ENCODE measurements around the gene JMJD1C.

Gene JMJD1C

DNA sequence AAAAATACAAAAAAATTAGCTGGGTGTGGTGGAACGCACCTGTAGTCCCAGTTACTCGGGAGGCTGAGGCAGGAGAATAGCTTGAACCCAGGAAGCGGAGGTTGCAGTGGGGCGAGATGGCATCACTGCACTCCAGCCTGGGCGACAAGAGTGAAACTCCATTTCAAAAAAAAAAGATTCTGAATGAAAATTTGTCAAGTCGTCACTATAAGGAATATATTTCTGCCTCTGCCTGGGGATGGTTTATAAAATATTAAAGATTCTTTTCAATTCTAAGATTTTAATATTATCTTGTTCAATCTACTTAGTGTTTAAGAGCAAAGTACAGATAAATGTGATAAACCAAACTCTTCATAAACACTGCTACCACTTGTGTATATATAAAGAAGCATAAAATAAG lies 185.4 kb downstream of the JMJD1C start:
- Histone ChIP-seq H3K27me3 (ENCODE audit: control insufficient read depth, insufficient read depth, low read length) (no peaks in the 10 kb centered on the region), H3K27ac (ENCODE audit: low read length) (no peak overlapping the region), H3K4me3 (ENCODE audit: low read length) (no peak overlapping the region), H3K9me3 (ENCODE audit: control insufficient read depth, insufficient read depth, low read length) (no peaks in the 10 kb centered on the region), H3K4me1 (ENCODE audit: control insufficient read depth, insufficient read depth, low read length) (no peaks in the 10 kb centered on the region; the same call in 1 of the 2 replicates), H3K36me3 (ENCODE audit: control insufficient read depth, insufficient read depth, low read length) (no peaks in the 10 kb centered on the region)
- WGBS (ENCODE audit: insufficient coverage, insufficient read length): no CpG with 5 or more reads among the region's 6 CpGs
- no peak for DNase-seq (ENCODE audit: low read depth, low spot score)

DNA sequence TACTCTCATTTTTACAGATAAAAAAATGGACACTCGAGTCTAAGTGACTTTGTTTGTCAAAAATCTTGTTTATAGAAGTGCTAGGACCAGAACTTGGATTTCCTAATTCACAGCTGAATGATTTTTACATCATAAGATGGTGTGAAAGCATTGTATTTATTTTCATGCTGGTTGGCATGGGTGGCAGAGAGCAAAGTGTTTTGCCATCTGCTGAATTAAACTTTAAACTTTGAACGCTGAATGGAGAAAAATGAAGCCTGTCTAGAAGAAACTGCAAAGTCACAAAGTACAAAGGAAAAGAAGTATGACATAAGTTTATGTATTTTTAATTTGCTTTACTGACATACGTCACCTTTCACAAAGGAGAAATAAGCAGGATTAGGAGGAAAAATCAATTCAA lies 190.7 kb downstream of the JMJD1C start:
- no CpG with 5 or more reads among the region's 3 CpGs for WGBS (ENCODE audit: insufficient coverage, insufficient read length)
- Histone ChIP-seq H3K36me3 (ENCODE audit: control insufficient read depth, insufficient read depth, low read length) (no peaks in the 10 kb centered on the region), H3K9me3 (ENCODE audit: control insufficient read depth, insufficient read depth, low read length) (no peaks in the 10 kb centered on the region), H3K4me3 (ENCODE audit: low read length) (no peak overlapping the region), H3K27me3 (ENCODE audit: control insufficient read depth, insufficient read depth, low read length) (no peaks in the 10 kb centered on the region), H3K4me1 (ENCODE audit: control insufficient read depth, insufficient read depth, low read length) (no peaks in the 10 kb centered on the region), H3K27ac (ENCODE audit: low read length) (no peak overlapping the region)
- DNase-seq (ENCODE audit: low read depth, low spot score): no peak

DNA sequence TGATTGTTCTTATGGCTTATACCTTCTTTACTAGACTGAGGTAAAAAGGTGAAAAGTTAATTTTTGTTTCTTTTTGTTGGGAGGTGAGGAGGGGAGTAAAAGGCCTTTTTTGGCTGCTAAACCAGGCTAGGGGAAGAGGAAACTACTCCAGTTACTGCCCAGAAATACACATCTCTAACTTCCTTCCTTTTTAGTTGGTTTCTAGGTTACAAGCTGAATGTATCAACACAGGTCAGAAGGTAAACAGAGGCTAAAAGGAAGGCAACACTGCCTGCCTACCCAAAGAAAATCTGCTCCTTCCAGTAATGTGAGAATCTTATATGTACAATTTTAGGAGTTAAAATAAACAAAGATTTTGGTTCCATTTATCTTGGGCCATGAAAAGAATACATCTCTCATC lies 192.2 kb downstream of the JMJD1C start:
- DNase-seq (ENCODE audit: low read depth, low spot score): no peak
- H3K36me3 ChIP-seq (ENCODE audit: control insufficient read depth, insufficient read depth, low read length): no peaks in the 10 kb centered on the region
- no peaks in the 10 kb centered on the region for H3K4me1 ChIP-seq (ENCODE audit: control insufficient read depth, insufficient read depth, low read length)
- H3K4me3 ChIP-seq (ENCODE audit: low read length): no peak overlapping the region
- H3K27ac ChIP-seq (ENCODE audit: low read length): no peak overlapping the region
- no peaks in the 10 kb centered on the region for H3K27me3 ChIP-seq (ENCODE audit: control insufficient read depth, insufficient read depth, low read length)
- H3K9me3 ChIP-seq (ENCODE audit: control insufficient read depth, insufficient read depth, low read length): no peaks in the 10 kb centered on the region

DNA sequence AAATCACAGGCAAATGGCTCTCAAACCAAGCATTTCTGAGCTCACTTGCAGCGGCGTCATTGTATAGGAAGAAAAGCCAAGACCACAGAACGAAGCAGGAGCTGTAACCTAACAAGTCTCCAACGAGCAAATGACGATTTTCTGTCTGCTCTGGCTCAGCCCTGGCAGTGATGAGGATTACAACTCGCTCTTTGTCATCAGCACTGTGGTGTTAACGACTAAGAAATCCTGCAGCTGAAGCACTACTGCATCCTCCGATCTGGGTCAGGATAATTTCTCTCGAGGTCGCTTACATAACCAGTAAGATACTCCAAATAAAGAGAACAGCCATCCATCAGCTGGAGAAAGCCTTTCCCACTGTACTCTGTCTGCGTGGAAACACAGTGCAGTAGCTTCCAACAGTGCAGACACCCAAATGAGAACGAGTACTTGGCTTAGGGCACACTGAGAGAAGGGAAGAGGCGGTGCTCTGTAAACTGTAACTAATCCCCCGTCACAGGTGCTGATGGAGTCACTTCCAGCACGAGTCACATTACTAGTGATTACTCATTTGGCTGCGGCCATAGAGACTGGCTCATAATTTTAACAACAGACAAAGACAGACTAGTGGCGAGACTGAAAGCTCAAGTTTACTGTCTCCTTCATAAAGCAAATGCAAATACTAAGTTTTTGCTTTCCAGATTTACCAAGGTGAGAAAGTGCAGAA lies 196.8 kb downstream of the JMJD1C start:
- Histone ChIP-seq H3K27me3 (ENCODE audit: control insufficient read depth, insufficient read depth, low read length) (no peaks in the 10 kb centered on the region), H3K36me3 (ENCODE audit: control insufficient read depth, insufficient read depth, low read length) (no peaks in the 10 kb centered on the region), H3K4me1 (ENCODE audit: control insufficient read depth, insufficient read depth, low read length) (no peaks in the 10 kb centered on the region), H3K27ac (ENCODE audit: low read length) (peak overlapping the region; percentile 11), H3K4me3 (ENCODE audit: low read length) (peak overlapping the region; percentile 66; the same call in 1 of the 2 replicates), H3K9me3 (ENCODE audit: control insufficient read depth, insufficient read depth, low read length) (no peaks in the 10 kb centered on the region)
- WGBS (ENCODE audit: insufficient coverage, insufficient read length): no CpG with 5 or more reads among the region's 17 CpGs
- DNase-seq (ENCODE audit: low read depth, low spot score): peak; percentile 80

DNA sequence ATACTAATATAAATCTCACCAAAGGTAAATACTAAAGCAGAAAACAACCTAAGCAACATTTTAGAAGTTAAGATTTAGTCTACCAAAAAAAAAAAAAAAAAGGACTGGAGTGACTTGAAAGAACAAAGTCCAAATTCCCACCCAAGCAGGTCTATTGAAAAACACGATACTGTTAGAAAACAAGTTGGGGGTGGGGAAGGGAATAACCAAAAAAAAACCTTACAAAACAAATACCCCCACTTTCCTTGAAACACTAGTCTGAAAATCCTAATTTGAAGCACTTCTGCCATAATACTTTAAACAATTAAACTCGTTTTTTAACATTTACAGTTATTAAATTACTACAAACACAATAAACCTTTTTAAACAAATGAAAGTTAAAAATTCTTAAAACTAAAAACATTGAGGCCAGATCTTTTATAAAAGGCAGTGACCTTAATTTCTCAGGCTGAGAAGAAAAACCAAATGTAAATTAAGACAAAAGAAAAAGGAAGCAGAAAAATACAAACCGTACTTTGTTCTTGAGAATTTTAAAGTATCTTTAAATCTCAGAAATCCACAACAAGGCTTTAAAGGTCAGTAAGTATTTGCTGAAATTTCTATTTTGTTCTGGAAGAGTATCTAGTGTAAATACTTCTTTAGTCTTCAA lies 197.5 kb downstream of the JMJD1C start:
- peak overlapping the region; percentile 77; the same call in 1 of the 2 replicates for H3K4me3 ChIP-seq (ENCODE audit: low read length)
- no peak overlapping the region for H3K27ac ChIP-seq (ENCODE audit: low read length)
- no peaks in the 10 kb centered on the region for H3K9me3 ChIP-seq (ENCODE audit: control insufficient read depth, insufficient read depth, low read length)
- H3K4me1 ChIP-seq (ENCODE audit: control insufficient read depth, insufficient read depth, low read length): no peaks in the 10 kb centered on the region
- H3K36me3 ChIP-seq (ENCODE audit: control insufficient read depth, insufficient read depth, low read length): no peaks in the 10 kb centered on the region
- no peaks in the 10 kb centered on the region for H3K27me3 ChIP-seq (ENCODE audit: control insufficient read depth, insufficient read depth, low read length)
- no peak for DNase-seq (ENCODE audit: low read depth, low spot score)
- 100% methylated on average over 1 of the region's 3 CpGs for WGBS (ENCODE audit: insufficient coverage, insufficient read length)

DNA sequence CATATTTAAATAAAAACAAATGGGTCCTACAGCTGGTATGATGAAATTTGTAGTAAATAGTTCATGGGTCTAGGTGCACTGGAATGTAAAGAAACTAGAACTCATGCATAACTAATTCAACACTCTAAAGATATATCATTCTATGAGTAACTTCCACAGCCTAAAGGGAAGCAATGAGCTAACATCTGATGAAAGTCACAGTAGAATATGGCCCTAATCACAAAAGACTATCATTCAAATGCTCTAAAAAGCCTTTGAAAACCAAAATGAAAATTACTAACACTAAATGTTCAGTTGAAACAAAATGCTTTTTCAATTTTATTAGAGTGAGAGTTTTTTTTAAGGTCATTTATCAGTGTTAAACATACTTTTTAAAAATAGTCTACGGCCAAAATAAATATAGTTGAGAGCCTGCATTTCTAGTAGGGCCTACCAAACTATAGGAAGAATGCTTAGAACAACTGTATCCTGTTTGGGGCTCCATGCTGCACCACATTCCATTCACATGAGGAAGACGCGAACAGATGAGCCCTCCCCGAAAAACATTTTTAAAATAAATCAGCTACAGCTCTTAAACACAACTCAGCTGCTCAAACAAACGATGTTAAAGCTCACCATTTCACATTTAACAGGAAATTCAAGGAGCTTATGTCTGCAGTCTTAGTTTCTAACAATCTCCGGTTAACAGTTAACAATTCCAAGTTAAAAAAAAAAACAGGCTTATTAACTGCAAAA lies 198.2 kb downstream of the JMJD1C start:
- no peak for DNase-seq (ENCODE audit: low read depth, low spot score)
- Histone ChIP-seq H3K9me3 (ENCODE audit: control insufficient read depth, insufficient read depth, low read length) (no peaks in the 10 kb centered on the region), H3K27ac (ENCODE audit: low read length) (no peak overlapping the region), H3K4me3 (ENCODE audit: low read length) (peak overlapping the region; percentile 77; the same call in 1 of the 2 replicates), H3K27me3 (ENCODE audit: control insufficient read depth, insufficient read depth, low read length) (no peaks in the 10 kb centered on the region), H3K4me1 (ENCODE audit: control insufficient read depth, insufficient read depth, low read length) (no peaks in the 10 kb centered on the region), H3K36me3 (ENCODE audit: control insufficient read depth, insufficient read depth, low read length) (no peaks in the 10 kb centered on the region)
- WGBS (ENCODE audit: insufficient coverage, insufficient read length): no CpG with 5 or more reads among the region's 6 CpGs

DNA sequence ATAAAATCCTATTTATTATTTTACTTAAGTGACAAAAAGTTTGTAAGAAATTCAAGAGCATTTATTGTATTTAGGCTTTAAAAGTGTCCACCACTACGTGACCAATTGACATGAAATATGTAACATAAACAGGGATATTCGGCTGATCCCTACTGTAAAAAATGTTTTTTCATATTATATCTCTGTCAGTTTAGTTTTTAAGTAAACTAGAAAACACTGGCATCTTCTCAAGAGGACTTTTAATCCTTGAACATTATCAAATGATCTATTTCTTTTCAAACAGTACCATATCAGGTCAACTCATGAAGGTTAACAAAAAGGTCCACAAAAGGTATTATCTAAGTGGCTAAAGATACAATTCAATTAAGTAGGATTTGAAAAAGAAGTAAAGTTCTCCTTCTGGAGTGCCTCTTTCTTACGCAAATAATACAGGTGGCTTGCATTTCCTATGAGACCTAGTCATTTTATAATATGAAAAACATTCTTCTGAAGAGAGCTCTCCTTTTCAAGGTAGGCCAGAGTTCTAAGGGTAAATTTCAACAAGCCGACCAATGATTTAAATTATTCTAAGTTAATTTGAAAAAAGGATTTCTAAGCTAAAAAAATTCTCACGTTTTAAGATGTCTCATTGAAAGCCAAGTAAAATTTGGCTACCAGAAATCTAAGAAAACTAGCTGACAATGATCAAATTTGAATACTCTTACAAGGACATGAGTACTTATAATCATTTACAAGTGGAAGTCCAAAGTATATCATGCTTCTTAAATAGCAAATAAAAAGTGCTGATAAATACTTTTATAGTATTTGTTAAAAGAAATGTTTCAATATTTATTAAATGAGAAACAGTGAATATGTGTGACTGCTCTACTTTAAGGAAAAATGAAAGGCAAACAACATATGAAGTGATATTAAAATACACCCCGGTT lies 199.1 kb downstream of the JMJD1C start:
- H3K4me3 ChIP-seq (ENCODE audit: low read length): peak overlapping the region; percentile 33; the same call in 1 of the 2 replicates
- no peaks in the 10 kb centered on the region for H3K4me1 ChIP-seq (ENCODE audit: control insufficient read depth, insufficient read depth, low read length)
- no peaks in the 10 kb centered on the region for H3K27me3 ChIP-seq (ENCODE audit: control insufficient read depth, insufficient read depth, low read length)
- no peak for DNase-seq (ENCODE audit: low read depth, low spot score)
- no peaks in the 10 kb centered on the region for H3K9me3 ChIP-seq (ENCODE audit: control insufficient read depth, insufficient read depth, low read length)
- H3K27ac ChIP-seq (ENCODE audit: low read length): no peak overlapping the region
- WGBS (ENCODE audit: insufficient coverage, insufficient read length): no CpG with 5 or more reads among the region's 6 CpGs
- H3K36me3 ChIP-seq (ENCODE audit: control insufficient read depth, insufficient read depth, low read length): no peaks in the 10 kb centered on the region

DNA sequence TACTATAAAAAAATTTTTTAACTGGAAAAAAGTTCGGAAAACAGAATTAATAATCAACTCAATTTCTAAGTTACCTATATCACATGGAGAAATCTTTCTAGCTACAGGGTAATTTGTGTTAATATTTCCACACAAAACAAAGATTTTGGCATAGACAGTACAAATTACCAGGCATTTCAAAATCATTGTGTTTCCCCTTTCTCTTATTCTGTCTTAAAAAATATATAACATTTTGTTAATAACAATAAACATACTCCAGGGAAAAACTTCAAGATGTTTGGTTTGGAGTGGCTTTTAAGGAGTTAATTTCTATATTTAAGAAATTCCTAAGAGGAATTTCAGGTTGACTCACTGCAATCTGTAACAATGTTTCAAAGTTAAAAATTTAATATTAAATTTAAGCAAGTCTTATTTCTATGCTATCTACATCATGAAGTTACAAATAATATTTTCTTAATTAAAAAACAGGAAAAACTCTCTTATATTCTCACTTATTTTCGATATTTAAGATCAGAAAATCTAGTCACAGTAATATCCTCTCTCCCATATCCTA lies 200.0 kb downstream of the JMJD1C start:
- no peak for DNase-seq (ENCODE audit: low read depth, low spot score)
- no peaks in the 10 kb centered on the region for H3K9me3 ChIP-seq (ENCODE audit: control insufficient read depth, insufficient read depth, low read length)
- no peaks in the 10 kb centered on the region for H3K4me1 ChIP-seq (ENCODE audit: control insufficient read depth, insufficient read depth, low read length)
- no CpG with 5 or more reads among the region's 2 CpGs for WGBS (ENCODE audit: insufficient coverage, insufficient read length)
- H3K27ac ChIP-seq (ENCODE audit: low read length): no peak overlapping the region
- H3K4me3 ChIP-seq (ENCODE audit: low read length): peak overlapping the region; percentile 19; the same call in 1 of the 2 replicates
- H3K27me3 ChIP-seq (ENCODE audit: control insufficient read depth, insufficient read depth, low read length): no peaks in the 10 kb centered on the region
- no peaks in the 10 kb centered on the region; the same call in 1 of the 2 replicates for H3K36me3 ChIP-seq (ENCODE audit: control insufficient read depth, insufficient read depth, low read length)

DNA sequence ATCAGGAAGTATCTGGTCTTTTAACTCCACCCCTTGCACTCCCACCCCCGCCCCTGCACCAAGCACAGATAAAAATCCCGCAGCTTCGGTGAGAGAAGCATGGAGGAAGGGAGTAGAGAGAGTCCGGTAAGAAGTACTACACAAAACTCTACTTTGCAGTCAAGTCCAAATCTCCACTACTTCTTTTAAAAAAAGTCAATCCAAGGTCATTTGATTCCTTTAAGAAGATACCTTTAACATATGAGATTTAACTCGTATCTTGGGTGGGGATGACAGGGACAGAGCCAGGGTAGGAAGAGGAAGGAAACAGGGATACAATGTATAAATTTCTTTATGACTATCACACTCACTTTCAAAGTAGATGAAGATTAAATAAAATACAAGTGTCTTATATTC lies 200.6 kb downstream of the JMJD1C start:
- no peak for DNase-seq (ENCODE audit: low read depth, low spot score)
- H3K27ac ChIP-seq (ENCODE audit: low read length): no peak overlapping the region
- H3K4me1 ChIP-seq (ENCODE audit: control insufficient read depth, insufficient read depth, low read length): no peaks in the 10 kb centered on the region
- H3K36me3 ChIP-seq (ENCODE audit: control insufficient read depth, insufficient read depth, low read length): no peaks in the 10 kb centered on the region; the same call in 1 of the 2 replicates
- no CpG with 5 or more reads among the region's 5 CpGs for WGBS (ENCODE audit: insufficient coverage, insufficient read length)
- H3K27me3 ChIP-seq (ENCODE audit: control insufficient read depth, insufficient read depth, low read length): no peaks in the 10 kb centered on the region
- peak overlapping the region; percentile 86; the same call in 1 of the 2 replicates for H3K4me3 ChIP-seq (ENCODE audit: low read length)
- H3K9me3 ChIP-seq (ENCODE audit: control insufficient read depth, insufficient read depth, low read length): no peaks in the 10 kb centered on the region
